NOMO-1 treated with dmso at 0.1 percent for 144 hours (cell line): ENCODE results near the gene CCDC70.
A peak's percentile ranks its signal among the peaks of the same experiment; 100 is the strongest.

Source experiments
- DNase-seq: peaks from one replicate; lab custom pipeline; 2025; ENCODE audit not compliant: unreplicated experiment; lab: John Stamatoyannopoulos, UW

The CCDC70 gene

DNA sequence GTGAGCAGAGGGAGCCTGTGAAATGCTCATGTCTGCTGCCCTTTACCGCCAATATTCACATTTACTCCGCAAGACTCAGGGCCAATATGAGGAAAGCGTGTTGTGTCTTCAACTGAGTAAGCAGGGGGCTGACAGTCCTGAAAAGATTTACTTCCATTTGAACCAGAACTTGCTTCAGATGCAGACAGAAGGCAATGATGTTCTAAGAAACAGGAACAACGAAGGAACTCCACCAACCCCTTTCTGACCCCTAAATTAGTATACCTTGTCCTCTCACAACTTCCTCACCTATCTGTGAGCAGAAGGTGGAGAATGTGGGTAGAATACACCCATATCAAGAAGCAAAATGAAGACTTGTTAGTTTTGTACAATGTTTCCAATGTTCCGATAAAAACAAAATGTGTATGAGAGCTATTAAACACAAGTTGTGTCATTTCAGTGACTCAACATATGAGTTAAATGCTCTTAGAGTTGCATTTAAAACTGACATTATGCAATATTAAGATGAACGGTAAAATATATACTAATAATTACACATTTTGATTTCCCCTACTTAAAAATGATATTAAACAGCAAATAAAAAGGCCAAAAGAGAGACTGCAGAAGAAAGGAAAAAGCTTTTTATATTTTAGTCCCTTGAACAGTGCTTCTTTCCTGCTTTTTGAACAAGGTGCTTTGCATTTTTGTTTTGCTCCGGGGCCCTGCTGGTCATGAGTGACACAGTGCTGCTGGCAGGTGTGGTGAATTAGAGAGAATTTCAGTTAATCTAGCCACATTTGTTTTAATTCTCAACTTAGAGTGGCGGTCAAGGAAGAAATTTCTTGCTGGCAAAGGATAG lies 32.8 kb upstream of the CCDC70 start:
- DNase-seq, result peak; percentile 29

DNA sequence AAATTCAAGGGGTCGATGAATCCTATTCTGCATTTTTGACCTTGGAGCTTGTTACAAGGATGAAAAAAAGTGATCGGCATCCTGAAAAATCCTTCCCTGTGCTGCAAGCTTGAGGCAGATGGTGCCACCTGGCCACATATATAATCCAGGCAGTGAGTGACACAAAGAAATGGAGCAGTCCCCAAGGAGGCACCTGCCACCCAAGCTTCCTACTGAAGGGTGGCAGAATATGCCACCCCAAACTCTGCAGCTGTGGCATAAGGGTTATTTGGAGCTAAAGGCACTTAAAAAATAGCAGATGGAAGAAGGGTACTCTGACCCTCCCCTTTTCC lies 32.2 kb upstream of the CCDC70 start:
- no peak for DNase-seq

DNA sequence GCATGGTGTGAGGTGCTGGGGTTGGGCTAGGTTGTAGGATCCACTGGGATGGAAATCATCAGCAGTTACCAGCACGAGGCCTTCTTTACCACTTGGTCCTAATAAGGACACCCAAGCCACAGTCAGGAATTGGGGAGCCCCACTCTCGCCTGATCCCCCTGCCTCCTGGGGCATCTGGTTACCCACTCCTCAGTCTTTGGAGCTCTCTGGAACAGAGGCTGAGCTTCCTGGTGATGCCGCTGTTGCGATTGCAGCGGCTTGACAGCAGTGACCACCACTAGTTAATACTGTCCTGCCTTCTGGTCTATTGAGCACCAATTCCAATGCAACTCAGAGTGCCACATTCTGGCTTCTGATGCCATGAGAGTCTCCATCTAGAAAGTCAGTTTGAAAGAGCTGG lies 30.2 kb upstream of the CCDC70 start:
- no peak for DNase-seq

DNA sequence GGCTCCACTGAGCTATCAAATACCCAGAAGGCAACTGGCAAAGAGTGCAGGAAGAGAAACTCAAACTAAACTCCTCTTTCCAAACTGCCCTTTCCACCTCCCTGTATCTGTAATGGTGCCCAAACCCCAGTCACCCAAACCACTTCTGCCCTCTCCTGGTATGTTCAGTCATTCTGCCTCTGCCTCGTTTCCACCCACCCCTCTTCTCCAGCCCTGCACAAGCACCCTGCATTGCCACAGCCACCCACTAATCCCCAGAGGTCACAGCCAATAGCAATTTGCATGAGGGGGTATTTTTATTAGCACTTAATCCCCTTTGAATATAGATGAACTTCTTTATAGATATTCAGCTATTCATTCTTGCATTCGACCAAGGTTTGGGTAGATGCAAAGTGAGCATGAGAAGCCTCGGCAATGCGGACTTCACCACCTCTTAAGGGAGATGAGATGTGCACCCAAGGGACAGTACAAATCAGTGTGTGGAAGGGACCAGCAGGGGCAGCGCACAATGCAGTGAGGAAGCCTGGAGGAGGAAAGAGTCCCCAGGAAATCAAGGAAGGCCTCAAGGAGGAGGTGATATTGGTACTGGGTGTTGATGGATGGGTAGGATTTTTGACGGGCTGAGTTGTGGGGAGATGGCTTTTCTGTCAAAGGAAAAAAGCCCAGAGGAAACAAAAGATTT lies 29.2 kb upstream of the CCDC70 start:
- DNase-seq, result peak; percentile 92

DNA sequence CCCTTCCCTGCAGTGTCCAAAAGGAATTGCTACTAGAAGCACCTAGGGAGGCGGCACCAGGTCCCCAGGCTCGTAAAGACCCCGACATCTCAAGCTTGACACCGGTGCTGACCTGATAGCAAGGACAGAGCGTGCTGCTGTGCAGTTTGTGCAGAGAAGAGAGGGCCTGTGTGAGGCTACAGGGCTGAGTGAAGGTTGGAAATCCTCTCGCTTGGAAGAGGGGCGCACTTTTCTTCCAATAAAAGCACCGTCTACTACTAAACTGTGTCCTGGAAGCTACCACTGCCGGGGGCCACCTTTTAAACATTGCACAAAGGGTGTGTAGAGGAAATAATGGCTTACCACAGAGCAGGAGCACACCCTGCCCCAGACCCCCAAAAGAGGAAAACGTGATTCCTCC lies 27.8 kb upstream of the CCDC70 start:
- DNase-seq, result no peak

DNA sequence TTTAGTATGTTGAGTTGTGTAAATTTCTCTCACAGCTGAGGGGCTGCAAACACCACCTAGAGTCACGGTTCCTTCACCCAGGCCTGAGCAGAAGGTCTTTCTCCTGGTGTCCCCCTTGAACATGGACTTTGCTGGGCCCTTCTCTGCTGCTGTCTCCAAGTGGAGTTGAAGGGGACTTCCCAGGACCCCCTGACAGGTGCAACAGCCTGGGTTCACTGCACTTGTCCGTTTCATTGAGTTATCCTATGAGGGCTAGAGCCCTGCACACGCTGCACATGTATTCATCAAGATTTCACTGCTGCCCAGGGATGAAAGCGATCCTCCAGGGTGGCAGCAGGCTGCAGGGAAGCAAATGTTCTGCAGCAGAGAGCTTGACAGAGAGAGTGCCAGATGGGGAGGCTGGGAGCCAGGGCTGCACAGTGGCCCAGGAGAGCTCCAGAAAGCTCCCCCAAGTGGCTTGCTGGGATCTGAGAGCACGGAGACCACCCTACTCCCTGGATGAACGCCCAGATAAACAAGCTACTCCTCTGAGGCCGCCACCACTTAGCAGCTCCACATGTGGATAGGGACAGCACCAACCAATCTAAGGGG lies 27.1 kb upstream of the CCDC70 start:
- DNase-seq, result no peak

DNA sequence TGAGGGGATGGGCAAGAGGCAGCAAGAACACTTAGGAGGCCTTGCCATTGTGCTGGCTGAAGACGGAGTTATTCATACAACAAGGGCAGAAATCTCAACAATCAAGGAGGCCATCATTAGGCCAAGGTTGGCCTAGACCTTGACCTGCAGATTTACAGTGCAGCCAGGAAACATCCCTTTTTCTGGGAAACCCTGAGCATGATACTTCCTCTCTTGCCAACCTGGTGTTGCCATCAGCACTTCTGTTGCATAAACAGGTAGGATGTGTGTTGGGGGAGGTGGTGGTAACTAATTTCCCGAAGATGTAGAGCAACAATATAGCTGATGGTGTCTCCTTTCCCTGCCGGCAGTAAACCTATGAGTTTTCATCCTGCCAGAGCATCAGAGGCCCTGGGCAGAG lies 24.8 kb upstream of the CCDC70 start:
- no peak for DNase-seq

DNA sequence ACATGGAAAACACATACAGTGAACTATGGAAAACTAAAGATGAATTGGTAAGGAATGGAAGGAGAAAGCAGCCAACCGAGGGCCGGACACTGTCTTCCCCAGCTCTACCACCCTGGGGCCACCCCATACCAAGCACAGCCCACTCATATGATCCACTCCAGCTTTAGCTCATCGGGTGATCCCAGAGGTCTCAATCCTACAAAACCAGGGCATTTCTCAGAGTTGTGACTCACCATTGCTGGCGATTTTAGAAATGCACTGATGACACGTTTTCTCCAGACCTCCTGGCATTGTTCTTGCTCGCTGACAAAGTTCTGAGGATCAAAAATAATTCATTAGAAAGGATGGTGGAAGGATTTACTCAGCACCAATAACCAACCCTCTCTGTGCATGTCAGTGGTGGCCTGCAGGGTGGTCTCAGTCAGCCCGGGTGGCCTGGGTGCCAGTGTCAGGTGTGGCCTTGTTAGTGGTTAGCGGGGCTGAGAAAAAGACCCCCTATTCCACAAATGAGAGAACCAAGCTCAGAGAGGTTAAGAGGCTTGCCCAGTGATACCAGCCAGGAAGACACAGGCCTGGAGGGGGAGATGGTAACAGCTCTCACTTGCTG lies 23.4 kb upstream of the CCDC70 start:
- no peak for DNase-seq

DNA sequence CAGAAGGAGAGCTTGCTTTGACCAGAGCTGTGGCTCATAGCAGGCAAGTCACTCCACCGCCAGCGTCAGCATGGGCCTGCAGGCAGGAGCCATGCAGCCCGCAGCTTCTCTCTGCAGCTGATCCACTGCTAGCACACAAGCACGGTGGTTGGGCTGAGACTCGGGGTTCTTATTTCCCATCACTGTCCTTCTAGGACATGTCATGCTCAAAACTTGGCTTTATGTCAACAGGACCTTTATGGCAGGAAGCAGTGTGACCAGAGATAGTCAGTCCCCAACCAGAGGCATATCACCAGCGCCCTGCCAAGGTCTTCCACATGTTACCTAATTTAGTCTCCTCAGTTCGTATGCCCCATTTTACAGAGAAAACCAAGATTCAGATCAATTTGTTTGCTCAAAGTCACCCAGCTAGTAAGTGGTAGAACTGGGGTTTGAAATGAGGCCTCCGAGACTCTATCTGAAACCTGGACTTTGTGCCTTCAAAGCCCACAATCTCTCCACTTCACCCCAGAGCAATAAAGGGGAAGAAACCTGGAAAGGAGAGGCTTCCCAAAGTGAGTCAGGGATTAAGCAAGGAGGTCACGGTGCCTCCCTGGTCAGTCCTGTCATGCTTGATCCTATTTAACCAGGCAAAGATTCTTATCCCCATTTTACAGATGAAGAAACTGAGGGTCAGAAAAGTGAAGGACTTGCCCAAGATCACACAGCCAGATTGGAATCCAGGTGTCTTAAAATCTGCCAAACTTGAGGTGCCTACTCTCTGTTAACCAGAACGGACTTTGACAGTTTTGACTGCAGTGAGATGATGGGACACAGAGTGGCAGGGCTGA lies 21.8 kb upstream of the CCDC70 start:
- DNase-seq, result no peak

DNA sequence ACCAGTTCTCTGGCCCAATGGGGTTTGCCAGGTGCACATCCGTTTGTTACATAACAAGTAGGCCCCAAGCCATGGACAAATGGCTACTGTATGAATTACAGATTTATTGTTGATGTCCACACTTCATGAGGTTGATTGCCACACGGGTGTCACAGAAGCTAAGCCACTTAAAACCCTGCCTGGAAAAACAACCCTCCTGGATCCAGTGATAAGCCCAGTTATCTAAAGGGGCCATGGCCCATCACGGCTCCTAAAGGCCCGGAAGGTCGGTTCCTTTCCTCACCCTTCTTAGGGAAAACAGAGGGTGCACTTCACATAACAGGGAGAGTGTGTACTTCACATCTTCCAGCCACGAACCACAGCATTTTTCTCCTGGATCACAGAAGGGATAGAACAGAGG lies 20.9 kb upstream of the CCDC70 start:
- DNase-seq, result no peak

DNA sequence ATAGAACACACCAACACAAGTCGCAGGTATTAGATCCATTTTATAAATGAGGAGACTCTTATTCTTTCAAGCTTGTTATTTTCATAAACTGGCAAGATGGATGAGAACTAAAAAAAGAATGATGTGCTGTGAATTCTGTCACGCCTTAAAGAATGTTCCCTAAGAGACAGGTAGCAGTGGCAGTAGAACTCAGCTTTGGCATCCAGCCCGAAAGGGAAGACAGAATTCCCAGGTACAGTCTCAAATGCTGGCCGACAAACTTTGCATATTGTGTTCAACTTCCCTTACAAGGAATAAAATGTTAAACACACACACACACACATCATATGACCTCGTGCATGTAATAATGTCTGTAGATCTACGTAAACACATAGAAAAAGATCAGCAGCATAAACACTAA lies 20.0 kb upstream of the CCDC70 start:
- no peak for DNase-seq

DNA sequence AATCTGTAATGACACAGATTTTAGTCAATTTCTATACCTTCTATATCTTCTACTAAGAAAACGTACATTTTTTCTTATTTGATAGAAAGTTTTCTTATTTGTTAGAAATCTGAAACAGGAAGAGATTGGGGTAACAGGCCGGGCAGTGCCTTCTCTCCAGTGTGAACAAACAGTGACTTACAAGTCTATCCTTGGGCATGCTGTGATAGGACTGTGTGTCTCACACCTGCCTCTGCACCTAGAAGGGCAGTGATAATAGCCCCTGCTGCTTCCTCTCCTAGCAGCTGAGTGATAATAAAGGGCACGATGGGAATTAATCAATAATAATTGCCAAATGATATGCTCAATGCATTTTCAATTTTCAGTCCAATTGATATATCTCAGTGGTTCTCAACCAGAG lies 18.2 kb upstream of the CCDC70 start:
- no peak for DNase-seq

DNA sequence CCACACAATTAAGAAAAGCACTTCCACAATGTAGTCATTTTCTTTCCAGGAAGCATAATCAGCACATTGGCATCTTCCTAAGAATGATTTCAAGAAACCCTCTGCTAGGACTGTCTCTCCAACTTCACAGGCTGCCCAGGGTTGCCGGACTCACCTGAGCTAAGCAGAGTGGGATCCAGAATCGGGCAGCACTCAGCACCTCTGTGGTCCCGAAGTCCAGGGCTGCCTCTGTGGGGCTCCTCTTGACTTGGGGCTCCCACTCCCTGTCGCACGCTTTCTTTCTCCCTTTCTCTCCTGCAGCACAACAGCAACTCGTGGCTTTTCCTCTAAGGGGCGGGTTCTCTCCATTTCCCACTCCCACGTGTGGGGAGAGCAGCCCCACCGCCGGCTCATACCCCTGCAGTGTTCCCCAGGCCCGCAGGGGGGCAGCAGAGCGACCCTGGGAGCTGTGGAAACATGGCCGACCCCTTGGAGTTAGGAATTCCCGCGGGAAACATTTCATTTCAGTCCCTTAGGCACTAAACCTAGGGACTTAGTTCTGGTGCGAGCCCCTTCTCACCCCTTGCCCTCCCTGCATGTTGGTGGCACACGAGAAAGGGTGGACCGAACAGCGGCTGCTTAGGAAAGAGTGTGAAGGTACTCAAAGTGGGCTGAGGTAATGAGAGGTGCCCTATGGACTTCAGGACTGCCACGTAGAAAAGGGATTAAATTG lies 16.8 kb upstream of the CCDC70 start, which contains the start of gene TMEM272:
Gene TMEM272, minus strand, starts transcription at position 316 of the 712 bp plus-strand sequence. CDS start 6,647 bp downstream, outside the sequence.
- DNase-seq, result no peak

DNA sequence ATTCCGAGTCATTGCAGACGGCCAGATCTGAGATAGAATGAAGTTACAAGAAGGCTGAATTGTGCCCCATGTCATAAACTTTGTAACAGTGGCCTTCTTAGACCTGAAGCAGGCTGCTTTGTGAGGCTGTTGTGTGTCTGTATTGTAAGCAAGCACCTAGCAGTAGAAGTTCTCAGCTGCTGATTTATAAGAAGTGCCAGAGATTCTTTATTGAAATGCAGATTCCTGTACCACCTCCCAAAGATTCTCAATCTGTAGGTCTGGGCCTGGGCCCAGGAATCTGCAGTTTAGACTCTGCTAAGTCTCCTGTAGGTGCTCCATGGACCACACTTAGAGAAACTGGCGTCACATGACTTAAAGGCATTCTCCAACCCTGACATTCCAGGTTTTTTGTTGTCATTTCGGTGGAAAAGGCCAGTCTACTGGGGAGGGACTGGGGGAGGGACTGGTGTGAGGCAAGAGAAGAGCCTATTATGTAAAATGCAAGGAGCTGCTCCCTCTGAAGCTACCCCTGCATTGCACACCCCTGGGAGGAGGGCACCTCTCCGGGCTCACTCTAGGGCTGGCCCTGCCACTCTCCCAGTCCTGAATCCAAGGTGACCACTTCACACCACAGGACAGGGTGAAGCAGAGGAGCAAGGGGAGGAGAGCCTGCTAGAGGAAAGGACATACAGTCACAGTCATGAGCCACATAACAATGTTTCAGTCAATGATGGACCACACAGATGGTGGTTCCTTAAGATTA lies 16.0 kb upstream of the CCDC70 start:
- no peak for DNase-seq

DNA sequence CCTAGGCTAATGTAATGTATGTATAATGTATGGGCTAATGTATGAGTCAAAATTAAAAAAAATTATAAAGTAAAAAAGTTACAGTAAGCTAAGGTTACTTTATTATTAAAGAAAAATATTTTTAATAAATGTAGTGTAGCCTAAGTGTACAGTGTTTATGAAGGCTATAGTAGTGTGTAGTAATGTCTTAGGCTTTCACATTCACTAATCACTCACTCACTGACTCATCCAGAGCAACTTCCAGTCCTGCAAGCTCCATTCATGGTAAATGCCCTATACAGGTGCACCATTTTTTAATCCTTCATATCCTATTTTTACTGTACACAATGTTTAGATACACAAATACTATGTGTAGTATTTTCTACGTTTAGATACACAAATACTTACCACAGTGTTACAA lies 15.0 kb upstream of the CCDC70 start:
- no peak for DNase-seq

DNA sequence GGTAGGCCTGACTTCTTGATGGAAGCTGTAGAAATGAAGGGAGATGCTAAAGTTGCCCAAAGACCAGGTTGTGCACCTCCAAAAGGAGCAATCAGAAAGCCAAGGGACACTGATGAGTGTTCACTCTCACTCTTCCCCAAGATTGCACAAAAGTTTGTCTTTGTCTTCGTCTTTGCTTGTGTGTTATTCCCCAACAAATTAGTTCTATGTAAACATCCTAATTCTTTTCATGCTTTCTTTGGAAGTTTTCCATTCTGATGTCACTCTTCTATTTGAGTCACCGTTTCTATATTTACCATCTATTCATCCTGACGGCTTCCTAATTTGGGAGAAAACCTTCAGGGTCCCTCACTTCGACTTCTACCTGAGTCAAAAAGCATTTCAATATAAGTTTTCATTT lies 13.1 kb upstream of the CCDC70 start:
- no peak for DNase-seq

DNA sequence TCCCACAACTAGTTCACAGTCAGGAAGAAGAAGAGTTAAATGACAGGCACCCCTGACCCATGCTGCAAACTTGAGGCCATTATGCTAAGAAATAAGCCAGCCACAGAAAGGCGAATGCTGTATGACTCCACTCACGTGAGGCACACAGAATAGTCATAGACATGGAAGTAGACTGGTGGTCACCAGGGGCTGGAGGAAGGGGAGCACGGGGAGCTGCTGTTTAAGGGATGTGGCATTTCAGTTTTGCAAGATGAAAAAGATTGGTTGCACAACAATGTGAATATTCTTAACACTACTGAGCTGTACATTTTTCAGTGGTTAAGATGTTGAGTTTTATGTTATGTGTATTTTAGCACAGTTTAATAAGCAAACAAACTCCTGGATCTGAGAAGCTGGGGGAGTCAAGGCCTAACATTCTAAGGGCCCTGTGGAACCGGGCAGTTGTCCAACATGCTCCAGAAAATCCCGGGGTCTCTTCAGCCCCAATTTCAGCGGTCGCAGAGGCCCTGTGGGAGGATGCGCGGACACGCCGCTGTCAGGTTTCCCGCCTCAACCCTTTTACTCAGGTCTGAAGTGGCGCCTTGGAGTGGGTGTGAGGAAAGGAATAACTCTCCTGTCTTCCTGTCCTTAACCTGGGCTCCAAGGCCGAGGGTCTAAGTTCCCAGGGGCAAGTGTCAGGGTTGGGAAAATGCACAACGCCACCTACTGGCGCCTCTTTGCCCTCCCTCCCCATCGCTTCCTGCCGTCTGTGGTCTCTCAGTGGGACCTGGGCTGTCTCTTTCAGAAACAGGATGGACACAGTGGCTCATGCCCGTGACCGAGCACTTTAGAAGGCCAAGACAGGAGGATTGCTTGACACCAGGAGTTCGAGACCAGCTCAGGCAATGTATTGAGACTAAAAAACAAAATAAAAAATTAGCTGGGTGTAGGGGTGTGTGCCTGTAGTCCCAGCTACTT lies 12.3 kb upstream of the CCDC70 start:
- DNase-seq, result no peak

DNA sequence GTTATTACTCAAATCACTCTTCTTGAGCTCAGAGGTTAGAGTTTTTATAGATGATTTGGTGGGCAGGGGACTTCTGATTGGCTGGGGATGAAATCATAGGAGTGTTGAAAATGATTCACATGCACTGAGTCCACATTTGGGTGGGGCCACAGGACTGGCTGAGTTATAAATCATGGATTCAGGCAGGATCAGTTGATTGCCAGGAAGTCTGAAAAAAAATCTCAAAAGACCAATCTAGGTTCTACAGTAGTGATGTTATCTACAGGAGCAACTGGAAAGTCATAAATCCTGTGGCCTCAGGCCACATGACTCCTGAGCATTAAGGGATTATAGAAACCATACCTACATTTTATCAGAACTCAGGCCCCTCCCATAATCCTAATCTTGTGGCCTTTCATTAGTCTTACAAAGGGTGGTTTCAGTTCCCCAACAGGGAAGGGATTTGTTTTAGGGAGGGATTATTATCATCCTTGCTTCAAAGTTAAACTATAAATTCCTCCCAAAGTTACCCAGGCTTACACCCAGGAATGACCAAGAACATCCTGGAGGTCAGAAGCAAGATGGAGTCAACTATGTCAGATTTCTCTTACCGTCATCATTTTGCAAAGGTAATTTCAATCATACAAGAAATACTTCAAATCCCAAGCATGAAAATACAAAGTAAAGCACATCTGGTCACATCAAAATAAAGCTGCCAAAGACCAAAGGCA lies 5.6 kb upstream of the CCDC70 start:
- DNase-seq, result no peak
